IMR-90 (cell line): ENCODE data around the gene CD244. TPM values are rescaled to one million over a fixed set of nuclear protein-coding genes. Genes with fewer than 3 reads are reported as not detected.

Experiments used
- ATAC-seq: fragments of 200-7000 bp; cut with Tn5 transposase; 2 replicates; pipeline ENCODE4 v1.9.1; 2020; ENCODE audit warnings: low read depth, mild to moderate bottlenecking, moderate library complexity
- BruUV-seq: library from RNA; stranded (reverse); fragments of 400-500 nt; replicated peaks from 2 replicates; lab custom pipeline; 2021; lab: Mats Ljungman, UMichigan
- CTCF ChIA-PET: fragments of 300-600 bp; formaldehyde crosslinking; extraction: SDS; loops from one replicate; lab custom pipeline; 2021; ENCODE audit warnings: antibody characterized with exemption; lab: Yijun Ruan, JAX
- POLR2A ChIA-PET: fragments of 300-600 bp; sonication (Branson Sonifier 250); formaldehyde crosslinking; loops from one replicate; lab custom pipeline; 2022; ENCODE audit warnings: antibody characterized with exemption; ENCODE audit not compliant: unreplicated experiment; lab: Charles Lee
- DNase-seq: peaks from one replicate; pipeline ENCODE4 v3.0.0; 2013
- H2AFZ ChIP-seq: replicated peaks from 2 replicates; pipeline ENCODE3; 2013; ENCODE audit warnings: low read length, mild to moderate bottlenecking; ENCODE audit not compliant: poor library complexity
- H2AK5ac ChIP-seq: 2 replicates; pipeline ENCODE4 v1.6.1; 2013; ENCODE audit warnings: low read depth, low read length, inconsistent platforms
- H2AK9ac ChIP-seq: replicated peaks from 2 replicates; pipeline ENCODE3; 2013; ENCODE audit warnings: mild to moderate bottlenecking, low read depth, low read length, moderate library complexity; ENCODE audit not compliant: poor library complexity
- H2BK120ac ChIP-seq: 2 replicates; pipeline ENCODE4 v1.6.1; 2013; ENCODE audit warnings: low read depth, low read length, inconsistent platforms
- H2BK15ac ChIP-seq: 3 replicates; pipeline ENCODE4 v1.6.1; 2013; ENCODE audit warnings: low read depth, low read length, inconsistent platforms
- H2BK20ac ChIP-seq: 2 replicates; pipeline ENCODE4 v1.6.1; 2013; ENCODE audit warnings: low read depth, mild to moderate bottlenecking, inconsistent platforms, low read length, moderate library complexity
- H2BK5ac ChIP-seq: 2 replicates; pipeline ENCODE4 v1.6.1; 2013; ENCODE audit warnings: mild to moderate bottlenecking, low read depth, low read length, inconsistent platforms; ENCODE audit not compliant: poor library complexity, severe bottlenecking
- H3K14ac ChIP-seq: replicated peaks from 2 replicates; pipeline ENCODE4 v1.6.1; 2013; ENCODE audit warnings: low read depth, low read length, inconsistent platforms
- H3K18ac ChIP-seq: 2 replicates; pipeline ENCODE4 v1.6.1; 2013; ENCODE audit warnings: low read depth, low read length, control low read depth
- H3K23ac ChIP-seq: 2 replicates; pipeline ENCODE4 v1.6.1; 2013; ENCODE audit warnings: low read depth, low read length, inconsistent platforms
- H3K27ac ChIP-seq: 2 replicates; pipeline ENCODE4 v1.5.1; 2013; ENCODE audit warnings: mild to moderate bottlenecking, control low read depth, low read length; ENCODE audit not compliant: insufficient read depth
- H3K27me3 ChIP-seq: 2 replicates; pipeline ENCODE4 v1.6.1; 2013; ENCODE audit warnings: low read length; ENCODE audit not compliant: control insufficient read depth, insufficient read depth
- H3K36me3 ChIP-seq: 2 replicates; pipeline ENCODE4 v1.6.1; 2013; ENCODE audit warnings: low read length, mixed read lengths; ENCODE audit not compliant: control insufficient read depth, insufficient read depth
- H3K4ac ChIP-seq: 2 replicates; pipeline ENCODE4 v1.6.1; 2013; ENCODE audit warnings: low read depth, low read length, inconsistent platforms
- H3K4me1 ChIP-seq: 2 replicates; pipeline ENCODE4 v1.6.1; 2013; ENCODE audit warnings: low read length, mixed read lengths; ENCODE audit not compliant: control insufficient read depth, insufficient read depth
- H3K4me2 ChIP-seq: 2 replicates; pipeline ENCODE4 v1.6.1; 2013; ENCODE audit warnings: low read depth, mild to moderate bottlenecking, control low read depth, low read length, moderate library complexity
- H3K4me3 ChIP-seq: 2 replicates; pipeline ENCODE4 v1.5.1; 2013; ENCODE audit warnings: low read depth, mild to moderate bottlenecking, control low read depth, low read length, moderate library complexity; ENCODE audit not compliant: insufficient read depth
- H3K56ac ChIP-seq: 2 replicates; pipeline ENCODE4 v1.6.1; 2013; ENCODE audit warnings: low read length, inconsistent platforms; ENCODE audit not compliant: insufficient read depth; ENCODE audit errors: extremely low read depth
- H3K79me1 ChIP-seq, 2 experiments: 2 replicates each; pipeline ENCODE4 v1.6.1; 2013; ENCODE audit warnings: low read length in 2 of 2, inconsistent platforms in 1 of 2, low read depth in 1 of 2
- H3K9ac ChIP-seq: 2 replicates; pipeline ENCODE4 v1.6.1; 2013; ENCODE audit warnings: low read depth, low read length, control low read depth
- H3K9me1 ChIP-seq: 2 replicates; pipeline ENCODE4 v1.6.1; 2013; ENCODE audit warnings: low read length, inconsistent platforms; ENCODE audit not compliant: insufficient read depth
- H3K9me3 ChIP-seq: 2 replicates; pipeline ENCODE4 v1.6.1; 2013; ENCODE audit warnings: low read length; ENCODE audit not compliant: control insufficient read depth, insufficient read depth
- H4K20me1 ChIP-seq: 2 replicates; pipeline ENCODE4 v1.6.1; 2013; ENCODE audit warnings: low read length, inconsistent platforms; ENCODE audit not compliant: insufficient read depth
- H4K5ac ChIP-seq: 2 replicates; pipeline ENCODE4 v1.6.1; 2013; ENCODE audit warnings: mild to moderate bottlenecking, low read depth, low read length, control low read depth
- H4K8ac ChIP-seq, 2 experiments: 2 replicates each; pipeline ENCODE4 v1.6.1; 2013; ENCODE audit warnings: low read depth in 2 of 2, low read length in 2 of 2, control low read depth in 1 of 2, inconsistent platforms in 1 of 2
- H4K91ac ChIP-seq: 2 replicates; pipeline ENCODE4 v1.6.1; 2013; ENCODE audit warnings: low read depth, low read length, inconsistent platforms; ENCODE audit not compliant: insufficient read depth
- CEBPB ChIP-seq: IDR thresholded peaks from 2 replicates; pipeline ENCODE4 v1.6.1; 2012; ENCODE audit warnings: low read depth, low read length, improper control_type of control experiment
- CHD1 ChIP-seq: IDR thresholded peaks from 2 replicates; pipeline ENCODE4 v1.6.1; 2012; ENCODE audit warnings: low read depth, low read length, improper control_type of control experiment
- FOS ChIP-seq: fragments of 150-350 bp; IDR thresholded peaks from 2 replicates; pipeline ENCODE4 v1.6.1; 2016; ENCODE audit warnings: low read depth, low read length
- MAFK ChIP-seq: IDR thresholded peaks from 2 replicates; pipeline ENCODE4 v1.6.1; 2012; ENCODE audit warnings: low read depth, low read length, improper control_type of control experiment
- MAZ ChIP-seq: IDR thresholded peaks from 2 replicates; pipeline ENCODE4 v1.6.1; 2012; ENCODE audit warnings: low read depth, mild to moderate bottlenecking, low read length, improper control_type of control experiment, moderate library complexity, borderline replicate concordance
- MXI1 ChIP-seq: IDR thresholded peaks from 2 replicates; pipeline ENCODE4 v1.6.1; 2012; ENCODE audit warnings: low read depth, mild to moderate bottlenecking, low read length, moderate library complexity, borderline replicate concordance
- NFE2L2 ChIP-seq: fragments of 150-350 bp; IDR thresholded peaks from 2 replicates; pipeline ENCODE4 v1.6.1; 2016; ENCODE audit warnings: low read depth, mild to moderate bottlenecking, low read length
- POLR2A ChIP-seq: IDR thresholded peaks from 2 replicates; pipeline ENCODE4 v1.6.1; 2012; ENCODE audit warnings: mild to moderate bottlenecking, low read depth, low read length
- RAD21 ChIP-seq: IDR thresholded peaks from 2 replicates; pipeline ENCODE4 v1.6.1; 2012; ENCODE audit warnings: low read length, improper control_type of control experiment
- RCOR1 ChIP-seq: IDR thresholded peaks from 2 replicates; pipeline ENCODE4 v1.6.1; 2012; ENCODE audit warnings: mild to moderate bottlenecking, low read length, improper control_type of control experiment; ENCODE audit not compliant: insufficient replicate concordance
- RFX5 ChIP-seq: IDR thresholded peaks from 2 replicates; pipeline ENCODE4 v1.8.0; 2012; ENCODE audit warnings: low read depth, mild to moderate bottlenecking, low read length, moderate library complexity
- SMC3 ChIP-seq: fragments of 150-350 bp; IDR thresholded peaks from 2 replicates; pipeline ENCODE4 v1.6.1; 2016; ENCODE audit warnings: low read depth, mild to moderate bottlenecking, antibody characterized with exemption, low read length, moderate library complexity
- WGBS, 2 experiments: methylation state at CpG; one replicate each; pipeline versions ENCODE4 v1.1.5 to v1.1.7; 2013; ENCODE audit warnings: missing lambda C conversion rate in 2 of 2; ENCODE audit not compliant: insufficient read length in 1 of 2; ENCODE audit errors: extremely low coverage in 2 of 2; 5-methylcytosine and 5-hydroxymethylcytosine counted together
- dilution Hi-C: fragments of 300-500 bp; cut with HindIII; formaldehyde crosslinking; loops from one replicate; pipeline ENCODE4 v1.14.3; 2018; ENCODE audit warnings: low sequenced_read_pairs; ENCODE audit not compliant: unreplicated experiment
- in situ Hi-C: fragments of 300-500 bp; cut with MboI; formaldehyde crosslinking; loops from 3 replicates; pipeline ENCODE4 v1.14.3; 2019; ENCODE audit warnings: low sequenced_read_pairs, inconsistent platforms, mixed read lengths
- intact Hi-C: fragments of 100-400 bp; cut with micrococcal nuclease; formaldehyde crosslinking; loops from 2 replicates; pipeline ENCODE4 v1.10.0; 2022
- polyA plus RNA-seq, 3 experiments: library from polyadenylated mRNA; depleted of rRNA; stranded (reverse); fragments of >200 nt; gene quantifications; 2 replicates each; pipeline ENCODE4 v1.2.3, GENCODE V29; 2012; ENCODE audit warnings: low replicate concordance in 1 of 3
- total RNA-seq: library from RNA; depleted of rRNA; stranded (reverse); fragments of >200 nt; gene quantifications from 2 replicates; pipeline ENCODE4 v1.2.3, GENCODE V29; 2012
- TF ChIP-seq, protein P1 (sequence below): conservative IDR thresholded peaks from 2 replicates; pipeline ENCODE4 v1.5.1; 2012; ENCODE audit warnings: mild to moderate bottlenecking, low read depth, low read length, improper control_type of control experiment
- TF ChIP-seq, protein P2 (sequence below): fragments of 150-350 bp; IDR thresholded peaks from 2 replicates; pipeline ENCODE4 v1.6.1; 2017; ENCODE audit warnings: mild to moderate bottlenecking, antibody characterized with exemption, low read length, low read depth
- TF ChIP-seq, protein P3 (sequence below): fragments of 150-350 bp; IDR thresholded peaks from 2 replicates; pipeline ENCODE4 v1.6.1; 2016; ENCODE audit warnings: low read depth, mild to moderate bottlenecking, low read length, moderate library complexity, borderline replicate concordance

The CD244 gene
- total and polyA plus RNA-seq, 2 of the 4 experiments (the other 2 are of a cell fraction), result not detected

DNA sequence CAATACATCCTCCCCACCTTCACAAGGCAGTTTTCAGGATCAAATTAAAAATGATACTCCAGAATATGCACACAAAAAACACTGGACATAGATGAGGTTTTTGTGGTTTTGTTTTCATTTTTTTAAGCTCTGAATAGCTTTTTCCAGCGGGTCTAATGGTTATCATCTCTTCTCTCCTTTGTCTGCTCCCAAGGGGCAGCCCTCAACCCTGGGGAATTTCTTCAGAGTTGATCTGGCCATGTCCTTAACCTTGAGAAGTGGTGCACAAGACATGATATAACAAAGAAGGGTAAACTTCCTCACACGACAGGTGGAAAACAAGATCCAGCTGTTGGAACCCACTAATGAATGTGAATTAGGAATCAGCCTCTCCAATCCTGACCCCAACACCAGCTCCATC, 1.5 kb upstream of the CD244 start:
- Histone ChIP-seq H3K36me3 (no peaks in the 10 kb centered on the region), H2AK9ac (no peak overlapping the region), H3K27ac (no peak overlapping the region), H3K4ac (no peak overlapping the region), H4K20me1 (no peaks in the 10 kb centered on the region), H3K4me1 (no peaks in the 10 kb centered on the region), H2AK5ac (no peak overlapping the region), H2AFZ (no peak overlapping the region), H3K56ac (no peak overlapping the region), H3K27me3 (no peaks in the 10 kb centered on the region), H2BK20ac (no peak overlapping the region), H2BK15ac (no peak overlapping the region), H3K79me1 (no peaks in the 10 kb centered on the region), H4K5ac (no peak overlapping the region), H3K9ac (no peak overlapping the region), H3K4me3 (no peak overlapping the region), H4K8ac (no peak overlapping the region), H3K18ac (no peak overlapping the region), H3K23ac (no peak overlapping the region), H2BK120ac (no peak overlapping the region), H4K91ac (no peak overlapping the region), H3K9me1 (no peaks in the 10 kb centered on the region), H2BK5ac (no peak overlapping the region), H3K4me2 (no peak overlapping the region), H3K14ac (no peak overlapping the region), H3K9me3 (no peaks in the 10 kb centered on the region)
- TF ChIP-seq CEBPB (no peak), RAD21 (no peak), MXI1 (no peak), RFX5 (no peak), NFE2L2 (no peak), RCOR1 (no peak), CHD1 (no peak), SMC3 (no peak), MAZ (no peak), MAFK (no peak), POLR2A (no peak), FOS (no peak)
- TF ChIP-seq, protein P1, sequence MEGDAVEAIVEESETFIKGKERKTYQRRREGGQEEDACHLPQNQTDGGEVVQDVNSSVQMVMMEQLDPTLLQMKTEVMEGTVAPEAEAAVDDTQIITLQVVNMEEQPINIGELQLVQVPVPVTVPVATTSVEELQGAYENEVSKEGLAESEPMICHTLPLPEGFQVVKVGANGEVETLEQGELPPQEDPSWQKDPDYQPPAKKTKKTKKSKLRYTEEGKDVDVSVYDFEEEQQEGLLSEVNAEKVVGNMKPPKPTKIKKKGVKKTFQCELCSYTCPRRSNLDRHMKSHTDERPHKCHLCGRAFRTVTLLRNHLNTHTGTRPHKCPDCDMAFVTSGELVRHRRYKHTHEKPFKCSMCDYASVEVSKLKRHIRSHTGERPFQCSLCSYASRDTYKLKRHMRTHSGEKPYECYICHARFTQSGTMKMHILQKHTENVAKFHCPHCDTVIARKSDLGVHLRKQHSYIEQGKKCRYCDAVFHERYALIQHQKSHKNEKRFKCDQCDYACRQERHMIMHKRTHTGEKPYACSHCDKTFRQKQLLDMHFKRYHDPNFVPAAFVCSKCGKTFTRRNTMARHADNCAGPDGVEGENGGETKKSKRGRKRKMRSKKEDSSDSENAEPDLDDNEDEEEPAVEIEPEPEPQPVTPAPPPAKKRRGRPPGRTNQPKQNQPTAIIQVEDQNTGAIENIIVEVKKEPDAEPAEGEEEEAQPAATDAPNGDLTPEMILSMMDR, result no peak
- TF ChIP-seq, protein P2, sequence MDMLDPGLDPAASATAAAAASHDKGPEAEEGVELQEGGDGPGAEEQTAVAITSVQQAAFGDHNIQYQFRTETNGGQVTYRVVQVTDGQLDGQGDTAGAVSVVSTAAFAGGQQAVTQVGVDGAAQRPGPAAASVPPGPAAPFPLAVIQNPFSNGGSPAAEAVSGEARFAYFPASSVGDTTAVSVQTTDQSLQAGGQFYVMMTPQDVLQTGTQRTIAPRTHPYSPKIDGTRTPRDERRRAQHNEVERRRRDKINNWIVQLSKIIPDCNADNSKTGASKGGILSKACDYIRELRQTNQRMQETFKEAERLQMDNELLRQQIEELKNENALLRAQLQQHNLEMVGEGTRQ, result no peak
- TF ChIP-seq, protein P3, sequence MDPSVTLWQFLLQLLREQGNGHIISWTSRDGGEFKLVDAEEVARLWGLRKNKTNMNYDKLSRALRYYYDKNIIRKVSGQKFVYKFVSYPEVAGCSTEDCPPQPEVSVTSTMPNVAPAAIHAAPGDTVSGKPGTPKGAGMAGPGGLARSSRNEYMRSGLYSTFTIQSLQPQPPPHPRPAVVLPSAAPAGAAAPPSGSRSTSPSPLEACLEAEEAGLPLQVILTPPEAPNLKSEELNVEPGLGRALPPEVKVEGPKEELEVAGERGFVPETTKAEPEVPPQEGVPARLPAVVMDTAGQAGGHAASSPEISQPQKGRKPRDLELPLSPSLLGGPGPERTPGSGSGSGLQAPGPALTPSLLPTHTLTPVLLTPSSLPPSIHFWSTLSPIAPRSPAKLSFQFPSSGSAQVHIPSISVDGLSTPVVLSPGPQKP, result no peak
- BruUV-seq, result no TSS peak
- WGBS, 2 experiments, result no CpG with 5 or more reads among the region's 2 CpGs
- CTCF ChIA-PET, result no interaction called here
- ATAC-seq (no peak), DNase-seq (no peak)
- dilution Hi-C loops, result no loop called here
- POLR2A ChIA-PET, result no interaction called here
- intact Hi-C loops, result no loop called here
- in situ Hi-C loops, result no loop called here
